K562 (cell line): ENCODE results near the gene NCKAP1. TPM values are rescaled to one million over a fixed set of nuclear protein-coding genes. Genes with fewer than 3 reads are reported as not detected.

Experiments
- ATAC-seq: fragments of 200-7000 bp; cut with Tn5 transposase; 3 replicates; pipeline ENCODE4 v1.9.1; 2020; ENCODE audit warnings: moderate library complexity
- BruUV-seq: library from RNA; stranded (reverse); fragments of 400-500 nt; replicated peaks from 2 replicates; lab custom pipeline; 2021; lab: Mats Ljungman, UMichigan
- CTCF ChIA-PET: fragments of 300-600 bp; formaldehyde crosslinking; extraction: SDS; loops from one replicate; lab custom pipeline; 2021; ENCODE audit warnings: low intra/inter-chr PET ratio; lab: Yijun Ruan, JAX
- POLR2A ChIA-PET: fragments of 300-600, 350-650 bp; sonication (Branson Sonifier 250); formaldehyde crosslinking; extraction: SDS; loops from one replicate; lab custom pipeline; 2021; ENCODE audit warnings: antibody characterized with exemption, inconsistent platforms; lab: Yijun Ruan, JAX
- DNase-seq, 4 experiments: peaks; one replicate each; pipeline versions ENCODE4 v3.0.0 to v3.0.0-alpha.2; 2011 to 2018; ENCODE audit warnings: low spot score in 3 of 4, mixed read lengths in 3 of 4; ENCODE audit errors: extremely low read depth in 1 of 4
- FAIRE-seq: peaks from 2 replicates; lab custom pipeline; 2011; peaks lifted over from hg19 to GRCh38; lab: Jason Lieb, UNC
- H2AFZ ChIP-seq: 2 replicates; pipeline ENCODE4 v1.6.0; 2011; ENCODE audit warnings: low read depth, low read length, control low read depth, inconsistent platforms
- H3K27ac ChIP-seq: fragments of 200-600 bp; 3 replicates; pipeline ENCODE4 v1.8.0; 2011; ENCODE audit warnings: low read depth, mild to moderate bottlenecking, control low read depth, inconsistent platforms, low read length, moderate library complexity, mixed read lengths; ENCODE audit errors: extremely low read depth
- H3K27me3 ChIP-seq, 2 experiments: fragments of 300-600 bp in 1 of 2; 2 replicates in 1 of 2; 3 replicates in 1 of 2; pipeline versions ENCODE4 v1.6.0 to v1.8.0; 2011; ENCODE audit warnings: inconsistent platforms in 2 of 2, low read length in 2 of 2, mild to moderate bottlenecking in 1 of 2, mixed read lengths in 1 of 2, moderate library complexity in 1 of 2; ENCODE audit not compliant: control insufficient read depth in 2 of 2, insufficient read depth in 2 of 2
- H3K36me3 ChIP-seq: fragments of 300-600 bp; 3 replicates; pipeline ENCODE4 v1.8.0; 2011; ENCODE audit warnings: mild to moderate bottlenecking, low read length, inconsistent platforms; ENCODE audit not compliant: control insufficient read depth, insufficient read depth
- H3K4me1 ChIP-seq, 2 experiments: fragments of 200-600 bp in 1 of 2; replicated peaks in 1 of 2; 2 replicates in 1 of 2; 3 replicates in 1 of 2; pipeline versions ENCODE4 v1.5.1 to v1.8.0; 2011; ENCODE audit warnings: inconsistent platforms in 2 of 2, low read length in 2 of 2, mild to moderate bottlenecking in 1 of 2, mixed read lengths in 1 of 2, moderate library complexity in 1 of 2; ENCODE audit not compliant: control insufficient read depth in 2 of 2, insufficient read depth in 2 of 2
- H3K4me2 ChIP-seq: 2 replicates; pipeline ENCODE4 v1.6.1; 2011; ENCODE audit warnings: low read length, control low read depth, inconsistent platforms, mixed read lengths; ENCODE audit not compliant: insufficient read depth
- H3K4me3 ChIP-seq: fragments of 200-600 bp; sonication (generic), shearing (Covaris generic); 2 replicates; pipeline ENCODE4 v1.5.1; 2016; ENCODE audit warnings: control low read depth, inconsistent platforms
- H3K79me2 ChIP-seq: fragments of 200-600 bp; 3 replicates; pipeline ENCODE4 v1.8.0; 2011; ENCODE audit warnings: low read length, inconsistent platforms; ENCODE audit not compliant: control insufficient read depth, insufficient read depth
- H3K9ac ChIP-seq, 2 experiments: 2 replicates each; pipeline versions ENCODE4 v1.6.0 to v1.6.1; 2011; ENCODE audit warnings: low read depth in 2 of 2, low read length in 2 of 2, control low read depth in 1 of 2, inconsistent platforms in 1 of 2, mild to moderate bottlenecking in 1 of 2, mixed read lengths in 1 of 2; ENCODE audit not compliant: insufficient read depth in 1 of 2
- H3K9me1 ChIP-seq: one replicate; pipeline ENCODE4 v1.6.0; 2011; ENCODE audit warnings: inconsistent platforms, mild to moderate bottlenecking, low read length, moderate library complexity; ENCODE audit not compliant: control insufficient read depth, insufficient read depth
- H3K9me3 ChIP-seq: replicated peaks from 2 replicates; pipeline ENCODE4 v1.5.1; 2011; ENCODE audit warnings: low read depth, low read length, inconsistent platforms; ENCODE audit not compliant: control insufficient read depth, insufficient read depth
- H4K20me1 ChIP-seq: replicated peaks from 2 replicates; pipeline ENCODE4 v1.6.1; 2011; ENCODE audit warnings: low read length, inconsistent platforms, mixed read lengths; ENCODE audit not compliant: control insufficient read depth, insufficient read depth
- E2F8 ChIP-seq: fragments of 450-650 bp; IDR thresholded peaks from 2 replicates; pipeline ENCODE4 v1.7.1; 2018; ENCODE audit warnings: mild to moderate bottlenecking, low read depth; ENCODE audit not compliant: partially characterized antibody
- ETV6 ChIP-seq, 3 experiments: fragments of 150-350 bp in 1 of 3; sonication (generic) in 1 of 3; formaldehyde crosslinking in 1 of 3; IDR thresholded peaks; 2 replicates each; pipeline versions ENCODE4 v1.6.1 to v1.8.0; 2014 to 2022; ENCODE audit warnings: borderline replicate concordance in 2 of 3, low read depth in 2 of 3, antibody characterized with exemption in 1 of 3, low read length in 1 of 3, mild to moderate bottlenecking in 1 of 3, missing genetic modification reagents in 1 of 3
- HLTF ChIP-seq: fragments of 450-650 bp; IDR thresholded peaks from 2 replicates; pipeline ENCODE4 v1.6.1; 2016
- MYNN ChIP-seq, 2 experiments: sonication (generic); formaldehyde crosslinking in 1 of 2; IDR thresholded peaks; 2 replicates each; pipeline versions ENCODE4 v1.5.0 to v1.6.1; 2016 to 2020; ENCODE audit warnings: antibody characterized with exemption in 1 of 2, missing genetic modification reagents in 1 of 2
- NR0B1 ChIP-seq: fragments of 450-650 bp; IDR thresholded peaks from one replicate; pipeline ENCODE4 v1.6.1; 2018; ENCODE audit warnings: mild to moderate bottlenecking, moderate library complexity; ENCODE audit not compliant: partially characterized antibody
- SRF ChIP-seq, 2 experiments: fragments of 250-450, 450-650 bp in 1 of 2; sonication (Bioruptor Pico) in 1 of 2; sonication (generic) in 1 of 2; formaldehyde crosslinking; IDR thresholded peaks; 2 replicates each; pipeline versions ENCODE4 v1.5.0 to v1.5.1; 2020 to 2022; ENCODE audit warnings: mild to moderate bottlenecking in 1 of 2, missing genetic modification reagents in 1 of 2
- TEAD1 ChIP-seq, 2 experiments: fragments of 450-650 bp in 1 of 2; sonication (generic) in 1 of 2; formaldehyde crosslinking; IDR thresholded peaks; 2 replicates each; pipeline versions ENCODE4 v1.4.0 to v1.8.0; 2020 to 2022; ENCODE audit warnings: mild to moderate bottlenecking in 2 of 2, missing genetic modification reagents in 1 of 2
- TGIF2 ChIP-seq: sonication (generic); formaldehyde crosslinking; IDR thresholded peaks from 2 replicates; pipeline ENCODE4 v1.8.1; 2022; ENCODE audit warnings: mild to moderate bottlenecking, missing genetic modification reagents, moderate library complexity
- ZKSCAN1 ChIP-seq: fragments of 150-350 bp; IDR thresholded peaks from 2 replicates; pipeline ENCODE4 v1.6.1; 2016; ENCODE audit warnings: low read depth, low read length
- ZNF778 ChIP-seq: fragments of 450-650 bp; formaldehyde crosslinking; IDR thresholded peaks from 2 replicates; pipeline ENCODE4 v1.4.0; 2020; ENCODE audit warnings: mild to moderate bottlenecking, moderate library complexity
- WGBS: fragments of 100-300 bp; shearing (Covaris generic); methylation state at CpG from one replicate; pipeline ENCODE4 v1.1.6; 2016; ENCODE audit warnings: low coverage, mixed read lengths; ENCODE audit not compliant: insufficient coverage; ENCODE audit errors: missing lambda C conversion rate; 5-methylcytosine and 5-hydroxymethylcytosine counted together
- in situ Hi-C: fragments of 300-500 bp; cut with MboI; formaldehyde crosslinking; loops from 4 replicates; pipeline ENCODE4 v1.15.0; 2018; ENCODE audit warnings: inconsistent platforms, mixed read lengths
- intact Hi-C: fragments of 100-400 bp; cut with micrococcal nuclease; formaldehyde crosslinking; loops from 2 replicates; pipeline ENCODE4 v1.14.2; 2022
- polyA plus RNA-seq, 8 experiments: library from polyadenylated mRNA; depleted of rRNA in 4 of 8; stranded (reverse) in 5 of 8; unstranded in 3 of 8; fragments of >200 nt; fragmentation: Nextera tagmentation in 2 of 8; fragmentation: Illumina TruSeq in 1 of 8; extraction: Ambion mirVana in 2 of 8; extraction: Trizol in 1 of 8; gene quantifications; 2 replicates each; pipeline versions ENCODE4 v1.2.1 to v1.2.3, GENCODE V29; 2011 to 2014; ENCODE audit warnings: inconsistent platforms in 1 of 8, missing spikeins in 1 of 8
- total RNA-seq, 7 experiments: library from RNA; depleted of rRNA in 6 of 7; stranded (reverse); fragments of >200 nt in 6 of 7; fragmentation: Illumina TruSeq in 2 of 7; extraction: Trizol in 2 of 7; gene quantifications; 2 replicates each; pipeline versions ENCODE4 v1.2.1 to v1.2.3, GENCODE V29; 2011 to 2021; ENCODE audit warnings: low replicate concordance in 1 of 7
- TF ChIP-seq, protein P1 (sequence below): sonication (generic); formaldehyde crosslinking; IDR thresholded peaks from 2 replicates; pipeline ENCODE4 v1.8.1; 2023; ENCODE audit warnings: mild to moderate bottlenecking, missing genetic modification reagents

The NCKAP1 gene
- total and polyA plus RNA-seq, 9 of the 15 experiments (the other 6 are each of a cell fraction or from before 2014, with no cell fraction given), result 34.0 to 153 (median 88.7) TPM

DNA sequence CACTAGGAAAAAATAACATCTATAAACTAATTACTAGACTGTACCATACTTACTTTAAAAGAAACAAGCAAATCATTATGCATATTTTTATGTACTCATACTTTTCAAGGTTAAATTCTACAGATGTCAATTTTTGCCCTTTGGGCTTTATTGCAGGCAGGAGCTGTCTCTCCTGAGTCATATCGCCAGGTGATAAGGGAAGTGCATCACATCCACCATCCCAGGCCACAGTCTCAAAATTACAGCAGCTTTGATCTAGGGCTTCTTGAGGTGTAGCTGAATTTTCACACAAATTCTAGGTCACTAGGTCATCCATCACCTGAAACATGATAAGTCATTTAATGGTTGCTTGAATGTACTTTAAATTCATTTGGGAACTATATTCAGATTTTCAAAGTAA lies 133.4 kb downstream of the NCKAP1 start:
- ATAC-seq, result no peak
- POLR2A ChIA-PET, result interaction anchor here (0.6 to 1.9 kb wide), 2 partner anchors 13 to 323 kb away, joined by 3 to 5 read pairs; no protein-coding TSS in a partner anchor
- intact Hi-C loops, result no loop called here
- DNase-seq, result no peak
- in situ Hi-C loops, result no loop called here
- Histone ChIP-seq H3K4me3 (no peak overlapping the region), H3K9ac (no peak overlapping the region), H3K27me3 (no peaks in the 10 kb centered on the region), H3K4me2 (no peak overlapping the region), H3K4me1 (no peaks in the 10 kb centered on the region; a peak in 2 of 5 replicates), H3K36me3 (peaks cover 5% of the 10 kb centered on the region; the same call in 2 of the 3 replicates), H2AFZ (no peak overlapping the region), H3K79me2 (no peaks in the 10 kb centered on the region), H4K20me1 (no peaks in the 10 kb centered on the region), H3K9me1 (no peaks in the 10 kb centered on the region), H3K27ac (no peak overlapping the region), H3K9me3 (no peaks in the 10 kb centered on the region)
- FAIRE-seq, result no peak
- CTCF ChIA-PET, result no interaction called here
- 92% methylated on average over 1 of the region's 1 CpG for WGBS
- no TSS peak for BruUV-seq
- TF ChIP-seq E2F8 (no peak), TGIF2 (CRISPR knock-in tag) (no peak), SRF (CRISPR knock-in tag; IDR thresholded peaks at IDR 0.05) (no peak), ZNF778 (no peak), ETV6 (IDR thresholded peaks at IDR 0.05; ENCODE audit: borderline replicate concordance in 1 of 2, low read depth in 2 of 2, low read length in 1 of 2) (no peak), ETV6 (CRISPR knock-in tag; IDR thresholded peaks at IDR 0.05; ENCODE audit: borderline replicate concordance) (no peak), HLTF (no peak), NR0B1 (no peak), TEAD1 (CRISPR knock-in tag; IDR thresholded peaks at IDR 0.05) (no peak), ZKSCAN1 (no peak), MYNN (IDR thresholded peaks at IDR 0.05) (no peak), MYNN (CRISPR knock-in tag; IDR thresholded peaks at IDR 0.05) (no peak)
- TF ChIP-seq, protein P1, sequence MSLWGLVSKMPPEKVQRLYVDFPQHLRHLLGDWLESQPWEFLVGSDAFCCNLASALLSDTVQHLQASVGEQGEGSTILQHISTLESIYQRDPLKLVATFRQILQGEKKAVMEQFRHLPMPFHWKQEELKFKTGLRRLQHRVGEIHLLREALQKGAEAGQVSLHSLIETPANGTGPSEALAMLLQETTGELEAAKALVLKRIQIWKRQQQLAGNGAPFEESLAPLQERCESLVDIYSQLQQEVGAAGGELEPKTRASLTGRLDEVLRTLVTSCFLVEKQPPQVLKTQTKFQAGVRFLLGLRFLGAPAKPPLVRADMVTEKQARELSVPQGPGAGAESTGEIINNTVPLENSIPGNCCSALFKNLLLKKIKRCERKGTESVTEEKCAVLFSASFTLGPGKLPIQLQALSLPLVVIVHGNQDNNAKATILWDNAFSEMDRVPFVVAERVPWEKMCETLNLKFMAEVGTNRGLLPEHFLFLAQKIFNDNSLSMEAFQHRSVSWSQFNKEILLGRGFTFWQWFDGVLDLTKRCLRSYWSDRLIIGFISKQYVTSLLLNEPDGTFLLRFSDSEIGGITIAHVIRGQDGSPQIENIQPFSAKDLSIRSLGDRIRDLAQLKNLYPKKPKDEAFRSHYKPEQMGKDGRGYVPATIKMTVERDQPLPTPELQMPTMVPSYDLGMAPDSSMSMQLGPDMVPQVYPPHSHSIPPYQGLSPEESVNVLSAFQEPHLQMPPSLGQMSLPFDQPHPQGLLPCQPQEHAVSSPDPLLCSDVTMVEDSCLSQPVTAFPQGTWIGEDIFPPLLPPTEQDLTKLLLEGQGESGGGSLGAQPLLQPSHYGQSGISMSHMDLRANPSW, result no peak
